NCI-H128 (cell line): ENCODE results near the gene ZNHIT6.
"Not testable (repeated sequence)": the region's sequence is repeated elsewhere in the genome, so short reads cannot be mapped to it uniquely, and the experiment has no call there.

Source experiments
- DNase-seq: peaks from one replicate; lab custom pipeline; 2025; ENCODE audit not compliant: unreplicated experiment; lab: John Stamatoyannopoulos, UW

Gene ZNHIT6

GRCh38 chr1:85707990-85708828, at the start of gene ZNHIT6:
Gene ZNHIT6, minus strand, starts transcription at chr1:85708433. Its CDS starts 149 bp downstream, at chr1:85708284.
- peak; percentile 81 for DNase-seq

- DNase-seq: no peak
Observed at GRCh38 chr1:85756864-85757263, 48.6 kb upstream of the ZNHIT6 start.

- DNase-seq: no peak
Observed at GRCh38 chr1:85748120-85748519, 39.9 kb upstream of the ZNHIT6 start.

GRCh38 chr1:85746777-85747176, 38.5 kb upstream of the ZNHIT6 start:
- DNase-seq: no peak

- DNase-seq: no peak
Observed at GRCh38 chr1:85743814-85744213, 35.6 kb upstream of the ZNHIT6 start.

- DNase-seq: no peak
Observed at GRCh38 chr1:85734931-85735330, 26.7 kb upstream of the ZNHIT6 start.

GRCh38 chr1:85718678-85719340, 10.6 kb upstream of the ZNHIT6 start:
- DNase-seq: no peak

GRCh38 chr1:85714418-85715114, 6.3 kb upstream of the ZNHIT6 start:
- not testable (repeated sequence) for DNase-seq

- no peak for DNase-seq
Observed at GRCh38 chr1:85708829-85709227, 595 bp upstream of the ZNHIT6 start.

- DNase-seq: no peak
Observed at GRCh38 chr1:85707267-85707989, 805 bp downstream of the ZNHIT6 start.

- DNase-seq: no peak
Observed at GRCh38 chr1:85705940-85706339, 2.3 kb downstream of the ZNHIT6 start.

- no peak for DNase-seq
Observed at GRCh38 chr1:85700422-85700821, 7.8 kb downstream of the ZNHIT6 start.

GRCh38 chr1:85697895-85698294, 10.3 kb downstream of the ZNHIT6 start:
- no peak for DNase-seq

GRCh38 chr1:85692730-85693314, 15.4 kb downstream of the ZNHIT6 start:
- DNase-seq: no peak

GRCh38 chr1:85689775-85690404, 18.3 kb downstream of the ZNHIT6 start:
- DNase-seq: no peak

GRCh38 chr1:85683292-85684025, 24.8 kb downstream of the ZNHIT6 start:
- no peak for DNase-seq

GRCh38 chr1:85681087-85681486, 27.1 kb downstream of the ZNHIT6 start:
- no peak for DNase-seq

GRCh38 chr1:85678193-85678592, 30.0 kb downstream of the ZNHIT6 start:
- no peak for DNase-seq

GRCh38 chr1:85677656-85678055, 30.6 kb downstream of the ZNHIT6 start:
- DNase-seq: no peak
